ENCODE measurements around the gene ATP5PD.
"Not testable (repeated sequence)": the region's sequence is repeated elsewhere in the genome, so short reads cannot be mapped to it uniquely, and the experiment has no call there.

ATP5PD gene

GRCh38 chr17:75048249-75048878 lies 1.6 kb upstream of the ATP5PD start:
- no peak for DNase-seq

GRCh38 chr17:75047398-75048098 lies 779 bp upstream of the ATP5PD start:
- DNase-seq, result peak; percentile 74

- not testable (repeated sequence) for DNase-seq
Observed at GRCh38 chr17:75045946-75046406, 793 bp downstream of the ATP5PD start.

GRCh38 chr17:75044716-75045115 lies 2.1 kb downstream of the ATP5PD start:
- DNase-seq, result no peak

- not testable (repeated sequence) for DNase-seq
Observed at GRCh38 chr17:75043789-75044188, 3.0 kb downstream of the ATP5PD start.

GRCh38 chr17:75041656-75042280 lies 5.0 kb downstream of the ATP5PD start:
- no peak for DNase-seq

GRCh38 chr17:75039238-75039637 lies 7.5 kb downstream of the ATP5PD start:
- no peak for DNase-seq

- peak; percentile 84 for DNase-seq
Observed at GRCh38 chr17:75036643-75037268, 10.0 kb downstream of the ATP5PD start.

- DNase-seq, result peak; percentile 99
Observed at GRCh38 chr17:75034236-75034908, 12.4 kb downstream of the ATP5PD start.

- DNase-seq, result peak; percentile 100
Observed at GRCh38 chr17:75033346-75034235, 13.2 kb downstream of the ATP5PD start.

- no peak for DNase-seq
Observed at GRCh38 chr17:75032720-75033280, 14.0 kb downstream of the ATP5PD start.

- peak; percentile 77 for DNase-seq
Observed at GRCh38 chr17:75031972-75032719, 14.6 kb downstream of the ATP5PD start.

GRCh38 chr17:75030161-75030560 lies 16.6 kb downstream of the ATP5PD start:
- no peak for DNase-seq

GRCh38 chr17:75026650-75027049 lies 20.1 kb downstream of the ATP5PD start:
- not testable (repeated sequence) for DNase-seq

- not testable (repeated sequence) for DNase-seq
Observed at GRCh38 chr17:75025398-75025734, 21.4 kb downstream of the ATP5PD start.

- peak; percentile 70 for DNase-seq
Observed at GRCh38 chr17:75024686-75025397, 21.9 kb downstream of the ATP5PD start.

- no peak for DNase-seq
Observed at GRCh38 chr17:75020331-75021110, 26.2 kb downstream of the ATP5PD start.

GRCh38 chr17:75019710-75020109 lies 27.1 kb downstream of the ATP5PD start:
- no peak for DNase-seq

GRCh38 chr17:75019146-75019545 lies 27.6 kb downstream of the ATP5PD start:
- no peak for DNase-seq
